HUES64 (cell line): ENCODE results near the gene SVIL. TPM values are rescaled to one million over a fixed set of nuclear protein-coding genes. Genes with fewer than 3 reads are reported as not detected.

Experiments
- H3K27ac ChIP-seq: 2 replicates; pipeline ENCODE4 v1.7.0; 2013; ENCODE audit warnings: low read depth, low read length, inconsistent platforms
- H3K27me3 ChIP-seq: 2 replicates; pipeline ENCODE4 v1.6.1; 2013; ENCODE audit warnings: mild to moderate bottlenecking, low read length; ENCODE audit not compliant: insufficient read depth
- H3K36me3 ChIP-seq: 2 replicates; pipeline ENCODE4 v1.6.1; 2013; ENCODE audit warnings: mild to moderate bottlenecking, low read length; ENCODE audit not compliant: insufficient read depth
- H3K4me1 ChIP-seq: 2 replicates; pipeline ENCODE4 v1.6.1; 2013; ENCODE audit warnings: mild to moderate bottlenecking, low read length, moderate library complexity; ENCODE audit not compliant: insufficient read depth
- H3K4me3 ChIP-seq: 2 replicates; pipeline ENCODE4 v1.5.1; 2013; ENCODE audit warnings: mild to moderate bottlenecking, low read length, moderate library complexity
- H3K9ac ChIP-seq: 2 replicates; pipeline ENCODE4 v1.6.1; 2013; ENCODE audit warnings: mild to moderate bottlenecking, low read depth, low read length
- H3K9me3 ChIP-seq: 2 replicates; pipeline ENCODE4 v1.6.1; 2013; ENCODE audit warnings: low read depth, low read length; ENCODE audit not compliant: insufficient read depth
- WGBS: fragments of 150-250, 120-280 bp; methylation state at CpG from one replicate; pipeline ENCODE4 v1.1.7; 2013; ENCODE audit warnings: missing lambda C conversion rate; 5-methylcytosine and 5-hydroxymethylcytosine counted together
- polyA plus RNA-seq, 2 experiments: library from polyadenylated mRNA; stranded (reverse); fragments of 50-300 nt; gene quantifications; one replicate each; pipeline ENCODE4 v1.2.3, GENCODE V29; 2013

SVIL gene, protein sequence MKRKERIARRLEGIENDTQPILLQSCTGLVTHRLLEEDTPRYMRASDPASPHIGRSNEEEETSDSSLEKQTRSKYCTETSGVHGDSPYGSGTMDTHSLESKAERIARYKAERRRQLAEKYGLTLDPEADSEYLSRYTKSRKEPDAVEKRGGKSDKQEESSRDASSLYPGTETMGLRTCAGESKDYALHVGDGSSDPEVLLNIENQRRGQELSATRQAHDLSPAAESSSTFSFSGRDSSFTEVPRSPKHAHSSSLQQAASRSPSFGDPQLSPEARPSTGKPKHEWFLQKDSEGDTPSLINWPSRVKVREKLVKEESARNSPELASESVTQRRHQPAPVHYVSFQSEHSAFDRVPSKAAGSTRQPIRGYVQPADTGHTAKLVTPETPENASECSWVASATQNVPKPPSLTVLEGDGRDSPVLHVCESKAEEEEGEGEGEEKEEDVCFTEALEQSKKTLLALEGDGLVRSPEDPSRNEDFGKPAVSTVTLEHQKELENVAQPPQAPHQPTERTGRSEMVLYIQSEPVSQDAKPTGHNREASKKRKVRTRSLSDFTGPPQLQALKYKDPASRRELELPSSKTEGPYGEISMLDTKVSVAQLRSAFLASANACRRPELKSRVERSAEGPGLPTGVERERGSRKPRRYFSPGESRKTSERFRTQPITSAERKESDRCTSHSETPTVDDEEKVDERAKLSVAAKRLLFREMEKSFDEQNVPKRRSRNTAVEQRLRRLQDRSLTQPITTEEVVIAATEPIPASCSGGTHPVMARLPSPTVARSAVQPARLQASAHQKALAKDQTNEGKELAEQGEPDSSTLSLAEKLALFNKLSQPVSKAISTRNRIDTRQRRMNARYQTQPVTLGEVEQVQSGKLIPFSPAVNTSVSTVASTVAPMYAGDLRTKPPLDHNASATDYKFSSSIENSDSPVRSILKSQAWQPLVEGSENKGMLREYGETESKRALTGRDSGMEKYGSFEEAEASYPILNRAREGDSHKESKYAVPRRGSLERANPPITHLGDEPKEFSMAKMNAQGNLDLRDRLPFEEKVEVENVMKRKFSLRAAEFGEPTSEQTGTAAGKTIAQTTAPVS (N-terminal part only)
- 12.4 TPM for polyA plus RNA-seq (2013, experiment 1 of 2)
- 13.9 TPM for polyA plus RNA-seq (2013, experiment 2 of 2)

DNA sequence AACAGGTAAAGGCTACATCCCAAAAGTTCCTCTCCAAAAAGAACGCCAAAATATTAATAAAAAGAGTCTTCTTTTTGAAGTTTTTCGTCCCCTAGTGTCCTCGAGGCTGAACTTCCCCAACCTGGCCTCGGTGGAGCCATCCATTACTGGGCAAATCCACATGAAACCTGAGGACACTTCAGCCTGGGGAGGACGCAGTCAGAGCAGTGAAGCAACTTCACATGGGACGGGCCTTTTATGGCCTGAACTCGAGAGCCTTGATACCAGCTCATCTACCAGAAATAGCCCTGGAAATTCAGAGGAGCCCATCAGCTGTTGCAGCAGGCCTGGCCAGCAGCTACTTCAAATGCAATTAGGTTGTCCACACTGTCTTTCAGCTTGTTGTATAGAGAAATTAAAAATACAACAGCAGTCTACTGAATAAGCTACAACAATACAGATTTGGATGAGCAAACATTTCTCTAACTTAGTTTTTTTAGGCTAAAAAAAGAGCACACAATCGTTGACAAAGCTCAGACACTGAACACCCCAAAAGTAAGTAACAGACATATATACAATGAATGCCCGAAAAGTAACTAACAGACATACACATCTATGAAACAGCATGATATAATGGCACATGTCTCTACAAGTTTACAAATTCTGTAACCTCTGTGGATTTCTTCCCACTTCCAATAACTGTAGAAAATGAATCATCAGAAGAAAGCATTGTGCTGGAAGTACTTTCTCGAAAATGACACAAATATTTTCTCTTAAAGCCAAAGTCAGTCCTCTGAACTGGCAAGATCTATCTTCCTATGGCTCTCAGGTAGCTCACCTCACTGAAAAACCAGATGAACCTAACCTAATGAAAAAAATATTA lies at the start of gene SVIL:
TSS of gene SVIL (minus strand) at position 208 of the 862 bp plus-strand sequence. CDS start 79,913 bp downstream, outside the sequence.
- Histone ChIP-seq H3K4me1 (peaks cover 35% of the 10 kb centered on the region), H3K4me3 (peak within 1 kb of the TSS; percentile 33; the same call in 1 of the 2 replicates), H3K36me3 (no peaks in the 10 kb centered on the region; the same call in 1 of the 2 replicates), H3K9me3 (no peaks in the 10 kb centered on the region), H3K27me3 (no peaks in the 10 kb centered on the region), H3K9ac (peak within 1 kb of the TSS; percentile 23; the same call in 1 of the 2 replicates), H3K27ac (peak within 1 kb of the TSS; percentile 50)
- WGBS, result 46% methylated on average over 10 of the region's 10 CpGs

DNA sequence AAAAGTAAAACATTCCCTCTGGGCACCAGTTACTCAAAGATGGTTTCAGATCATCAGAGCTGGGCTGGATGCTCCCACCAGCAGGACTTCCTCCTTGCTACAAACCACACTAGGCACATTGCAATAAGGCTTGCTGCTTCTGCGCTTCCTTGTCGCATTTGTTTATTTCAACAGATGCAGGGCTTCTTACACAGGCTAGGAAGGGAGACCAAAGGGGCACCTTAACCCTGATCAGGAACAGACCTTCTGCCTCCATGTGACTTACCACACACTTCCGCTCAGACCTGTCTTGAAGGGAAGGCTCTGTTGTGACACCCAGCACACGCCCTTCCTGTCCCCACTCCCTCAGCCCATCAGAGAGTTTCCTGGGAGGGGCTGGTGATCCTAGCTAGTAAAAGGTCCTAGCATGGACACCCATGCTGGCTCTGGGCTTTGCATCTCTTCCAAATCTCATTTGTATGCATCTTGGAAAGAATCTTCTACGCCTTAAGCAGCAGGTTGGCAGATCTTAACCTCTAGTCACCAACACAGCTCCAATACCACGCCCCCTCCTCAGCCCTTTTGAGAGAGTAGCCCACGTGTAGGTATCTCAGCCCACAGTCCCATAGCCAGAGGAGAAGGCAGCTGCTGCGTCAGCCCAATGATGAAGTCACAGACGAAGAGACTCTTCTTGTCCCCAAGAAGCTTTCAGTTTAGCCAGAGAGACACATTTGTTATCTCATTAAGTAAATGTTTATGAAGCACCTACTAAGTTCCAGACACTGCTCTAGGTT lies 47.1 kb upstream of the SVIL start:
- Histone ChIP-seq H3K9me3 (peaks cover 16% of the 10 kb centered on the region), H3K27me3 (no peaks in the 10 kb centered on the region), H3K9ac (no peak overlapping the region), H3K36me3 (peaks cover 25% of the 10 kb centered on the region), H3K4me1 (peaks cover 13% of the 10 kb centered on the region), H3K27ac (no peak overlapping the region), H3K4me3 (no peak overlapping the region)
- whole genome bisulfite sequencing, result 89% methylated on average over 9 of the region's 9 CpGs

GRCh38 chr10:29680091-29680490 lies 45.3 kb upstream of the SVIL start:
- H3K9me3 ChIP-seq, result peaks cover 34% of the 10 kb centered on the region
- H3K4me1 ChIP-seq, result no peaks in the 10 kb centered on the region
- H3K27me3 ChIP-seq, result no peaks in the 10 kb centered on the region
- H3K4me3 ChIP-seq, result no peak overlapping the region
- H3K36me3 ChIP-seq, result peaks cover 33% of the 10 kb centered on the region; the same call in 1 of the 2 replicates
- 94% methylated on average over 6 of the region's 6 CpGs for WGBS
- H3K27ac ChIP-seq, result no peak overlapping the region
- H3K9ac ChIP-seq, result no peak overlapping the region

GRCh38 chr10:29676732-29677131 lies 42.0 kb upstream of the SVIL start:
- Histone ChIP-seq H3K27me3 (no peaks in the 10 kb centered on the region), H3K4me1 (no peaks in the 10 kb centered on the region), H3K9ac (no peak overlapping the region), H3K4me3 (no peak overlapping the region), H3K27ac (no peak overlapping the region), H3K36me3 (peaks cover 38% of the 10 kb centered on the region; the same call in 1 of the 2 replicates), H3K9me3 (peaks cover 46% of the 10 kb centered on the region)
- WGBS, result 98% methylated on average over 3 of the region's 4 CpGs

- Histone ChIP-seq H3K4me3 (no peak overlapping the region), H3K9me3 (peaks cover 46% of the 10 kb centered on the region), H3K27me3 (no peaks in the 10 kb centered on the region), H3K4me1 (no peaks in the 10 kb centered on the region; the same call in 1 of the 2 replicates), H3K9ac (no peak overlapping the region), H3K36me3 (peaks cover 38% of the 10 kb centered on the region; the same call in 1 of the 2 replicates), H3K27ac (no peak overlapping the region)
- 100% methylated on average over 1 of the region's 1 CpG for WGBS
These were observed 41.2 kb upstream of the SVIL start for GRCh38 chr10:29675984-29676383.

DNA sequence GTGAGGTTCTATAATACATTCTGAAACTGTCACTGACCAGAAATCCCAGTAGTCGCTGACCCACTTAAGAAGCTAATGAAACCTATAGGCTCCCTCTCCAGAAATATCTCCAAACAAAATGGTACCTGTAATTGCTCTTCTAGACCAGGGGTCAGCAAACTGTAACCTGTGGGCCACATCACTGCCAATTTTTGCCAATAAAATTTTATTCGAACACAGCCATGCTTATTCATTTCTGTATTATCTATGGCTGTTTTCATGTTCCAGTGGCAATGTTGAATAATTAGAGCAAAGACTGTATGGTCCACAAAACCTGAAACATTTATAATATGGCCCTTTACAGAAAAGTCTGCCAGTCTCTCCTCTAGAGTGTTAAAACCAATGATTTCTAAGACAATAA lies 37.2 kb upstream of the SVIL start:
- Histone ChIP-seq H3K9ac (no peak overlapping the region), H3K4me3 (no peak overlapping the region), H3K36me3 (peaks cover 26% of the 10 kb centered on the region; the same call in 1 of the 2 replicates), H3K27me3 (no peaks in the 10 kb centered on the region), H3K9me3 (peaks cover 31% of the 10 kb centered on the region), H3K4me1 (peaks cover 10% of the 10 kb centered on the region; the same call in 1 of the 2 replicates), H3K27ac (no peak overlapping the region)
- 98% methylated on average over 2 of the region's 2 CpGs for WGBS

DNA sequence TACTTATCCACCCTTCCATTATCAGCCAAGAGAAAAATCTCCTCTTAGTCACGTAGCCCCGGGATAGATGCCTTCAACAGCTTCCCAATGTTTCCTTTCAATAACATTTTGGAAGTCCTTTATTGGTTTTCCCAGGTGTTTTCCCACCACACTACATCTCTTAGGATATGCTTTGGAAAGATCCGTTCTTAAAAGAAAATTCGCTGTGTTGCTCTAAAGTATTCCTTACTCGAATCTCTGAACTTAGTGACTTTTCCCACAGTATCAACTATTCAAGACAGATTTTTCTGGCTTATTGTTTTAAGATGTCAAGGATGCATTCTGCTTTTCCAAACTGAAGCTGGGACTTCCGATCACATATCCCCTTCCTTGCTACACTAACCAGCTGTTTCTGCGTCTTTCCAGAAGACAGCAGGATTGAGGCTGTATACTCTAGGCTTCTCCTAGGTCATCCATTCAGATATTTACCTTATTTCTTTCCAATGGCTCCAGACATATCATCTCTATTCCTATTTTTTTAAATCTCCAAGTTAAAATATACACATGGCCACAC lies 36.5 kb upstream of the SVIL start:
- no peak overlapping the region for H3K9ac ChIP-seq
- H3K9me3 ChIP-seq, result peaks cover 24% of the 10 kb centered on the region
- peaks cover 19% of the 10 kb centered on the region; the same call in 1 of the 2 replicates for H3K36me3 ChIP-seq
- H3K4me3 ChIP-seq, result no peak overlapping the region
- peaks cover 17% of the 10 kb centered on the region for H3K4me1 ChIP-seq
- no peaks in the 10 kb centered on the region for H3K27me3 ChIP-seq
- no peak overlapping the region for H3K27ac ChIP-seq
- WGBS, result 92% methylated on average over 7 of the region's 7 CpGs

DNA sequence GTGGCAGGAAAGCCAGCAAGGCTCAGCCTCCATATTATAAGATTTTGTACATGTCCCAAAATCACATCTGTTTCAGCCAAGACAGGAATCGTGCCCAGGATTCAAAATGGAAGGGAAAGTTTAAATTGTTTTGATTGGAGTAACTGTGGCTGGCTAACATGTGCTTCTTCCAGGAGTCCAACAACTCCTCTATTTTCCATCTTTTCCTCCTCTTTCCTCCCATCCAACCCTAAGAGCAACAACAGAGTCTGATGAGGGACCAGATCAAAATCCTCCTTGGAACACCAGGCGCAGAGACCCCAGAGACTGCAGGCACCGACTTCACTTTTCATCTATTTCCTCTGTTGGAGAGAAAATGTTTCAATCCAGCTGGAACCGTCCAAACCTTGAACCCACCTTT lies 36.0 kb upstream of the SVIL start:
- peaks cover 18% of the 10 kb centered on the region for H3K9me3 ChIP-seq
- no peaks in the 10 kb centered on the region for H3K27me3 ChIP-seq
- WGBS, result 98% methylated on average over 3 of the region's 4 CpGs
- H3K4me3 ChIP-seq, result no peak overlapping the region
- no peak overlapping the region for H3K27ac ChIP-seq
- no peak overlapping the region for H3K9ac ChIP-seq
- peaks cover 20% of the 10 kb centered on the region for H3K4me1 ChIP-seq
- H3K36me3 ChIP-seq, result peaks cover 15% of the 10 kb centered on the region; the same call in 1 of the 2 replicates

- no peak overlapping the region for H3K27ac ChIP-seq
- H3K9ac ChIP-seq, result no peak overlapping the region
- H3K36me3 ChIP-seq, result peaks cover 1% of the 10 kb centered on the region; the same call in 1 of the 2 replicates
- H3K27me3 ChIP-seq, result no peaks in the 10 kb centered on the region
- H3K4me3 ChIP-seq, result no peak overlapping the region
- WGBS, result 90% methylated on average over 3 of the region's 3 CpGs
- 0 out of 2 replicates have a peak, but pooled peaks cover 2% of the 10 kb centered on the region for H3K9me3 ChIP-seq
- H3K4me1 ChIP-seq, result peaks cover 20% of the 10 kb centered on the region
These were observed 34.4 kb upstream of the SVIL start for GRCh38 chr10:29669149-29669548.
